Smooth muscle cell (in vitro differentiated cells): ENCODE results near the gene DTX4. TPM values are rescaled to one million over a fixed set of nuclear protein-coding genes. Genes with fewer than 3 reads are reported as not detected.

Experiments used
- DNase-seq: peaks from one replicate; lab custom pipeline; 2025; ENCODE audit not compliant: unreplicated experiment; lab: John Stamatoyannopoulos, UW
- H2AFZ ChIP-seq: fragments of 200-600 bp; sonication (generic); 2 replicates; pipeline ENCODE4 v1.6.0; 2016; ENCODE audit warnings: antibody characterized with exemption, low read depth, mild to moderate bottlenecking
- H3F3A ChIP-seq: fragments of 200-600 bp; sonication (generic); 2 replicates; pipeline ENCODE4 v1.6.0; 2017; ENCODE audit warnings: antibody characterized with exemption, low read depth
- H3K27ac ChIP-seq: fragments of 200-600 bp; sonication (generic); 2 replicates; pipeline ENCODE4 v1.5.1; 2016; ENCODE audit warnings: low read depth, mild to moderate bottlenecking
- H3K27me3 ChIP-seq: fragments of 200-600 bp; sonication (generic); 2 replicates; pipeline ENCODE4 v1.6.1; 2016; ENCODE audit warnings: low read depth, mild to moderate bottlenecking
- H3K36me3 ChIP-seq: fragments of 200-600 bp; sonication (generic); 2 replicates; pipeline ENCODE4 v1.5.1; 2016; ENCODE audit warnings: low read depth
- H3K4me1 ChIP-seq: fragments of 200-600 bp; sonication (generic); 2 replicates; pipeline ENCODE4 v1.5.1; 2016; ENCODE audit warnings: low read depth
- H3K4me2 ChIP-seq: fragments of 200-600 bp; sonication (generic); 2 replicates; pipeline ENCODE4 v1.6.0; 2016; ENCODE audit warnings: mild to moderate bottlenecking
- H3K4me3 ChIP-seq: fragments of 200-600 bp; sonication (generic); 2 replicates; pipeline ENCODE4 v1.5.1; 2016; ENCODE audit warnings: mild to moderate bottlenecking
- H3K79me2 ChIP-seq: fragments of 200-600 bp; sonication (generic); 2 replicates; pipeline ENCODE4 v1.6.0; 2016; ENCODE audit warnings: low read depth, mild to moderate bottlenecking
- H3K9ac ChIP-seq: fragments of 200-600 bp; sonication (generic); 2 replicates; pipeline ENCODE4 v1.6.0; 2016; ENCODE audit warnings: low read depth
- H3K9me3 ChIP-seq: fragments of 200-600 bp; sonication (generic); replicated peaks from 2 replicates; pipeline ENCODE4 v1.5.1; 2016; ENCODE audit warnings: low read depth
- H4K20me1 ChIP-seq: fragments of 200-600 bp; sonication (generic); 2 replicates; pipeline ENCODE4 v1.6.0; 2016; ENCODE audit warnings: low read depth
- CTCF ChIP-seq: fragments of 200-600 bp; sonication (generic); IDR thresholded peaks from 2 replicates; pipeline ENCODE4 v1.5.1; 2017; ENCODE audit warnings: borderline replicate concordance, mild to moderate bottlenecking, antibody characterized with exemption; ENCODE audit not compliant: insufficient read depth, poor library complexity, severe bottlenecking
- WGBS: methylation state at CpG from one replicate; pipeline ENCODE4 v1.1.7; 2016; ENCODE audit warnings: low lambda C conversion rate; 5-methylcytosine and 5-hydroxymethylcytosine counted together
- polyA plus RNA-seq: library from polyadenylated mRNA; unstranded; fragments of >200 nt; fragmentation: Nextera tagmentation; extraction: Ambion mirVana; gene quantifications from 2 replicates; pipeline ENCODE4 v1.2.1, GENCODE V29; 2016
- total RNA-seq: library from RNA; depleted of rRNA; stranded (reverse); fragments of >200 nt; gene quantifications from 2 replicates; pipeline ENCODE4 v1.2.3, GENCODE V29; 2014

The DTX4 gene
- total and polyA plus RNA-seq, 2 experiments from 2014 or later, result 10.2 to 13.0 TPM

- no peaks in the 10 kb centered on the region for H3K9me3 ChIP-seq
- H3K79me2 ChIP-seq, result no peaks in the 10 kb centered on the region
- no peaks in the 10 kb centered on the region for H3K36me3 ChIP-seq
- peak overlapping the region; percentile 82 for H3K4me3 ChIP-seq
- H3K4me2 ChIP-seq, result peak overlapping the region; percentile 88
- no peaks in the 10 kb centered on the region for H4K20me1 ChIP-seq
- DNase-seq, result no peak
- TF ChIP-seq CTCF, result no peak
- H3K4me1 ChIP-seq, result peaks cover 8% of the 10 kb centered on the region
- 64% methylated on average over 4 of the region's 4 CpGs for WGBS
- no peak overlapping the region for H3K9ac ChIP-seq
- H3K27me3 ChIP-seq, result no peaks in the 10 kb centered on the region
- no peak overlapping the region for H3K27ac ChIP-seq
- H2AFZ ChIP-seq, result no peak overlapping the region
- H3F3A ChIP-seq, result peaks cover 4% of the 10 kb centered on the region
Measured at GRCh38 chr11:59145534-59145933, 26.4 kb upstream of the DTX4 start.

GRCh38 chr11:59151761-59152160, 20.2 kb upstream of the DTX4 start:
- WGBS, result 90% methylated on average over 1 of the region's 1 CpG
- Histone ChIP-seq H3K9me3 (no peaks in the 10 kb centered on the region), H2AFZ (no peak overlapping the region), H3K79me2 (no peaks in the 10 kb centered on the region), H3K36me3 (no peaks in the 10 kb centered on the region), H3K27me3 (no peaks in the 10 kb centered on the region), H3F3A (no peaks in the 10 kb centered on the region), H4K20me1 (no peaks in the 10 kb centered on the region), H3K9ac (no peak overlapping the region), H3K4me1 (no peaks in the 10 kb centered on the region), H3K4me2 (no peak overlapping the region), H3K4me3 (no peak overlapping the region), H3K27ac (no peak overlapping the region)
- DNase-seq, result no peak
- no peak for TF ChIP-seq CTCF

GRCh38 chr11:59152312-59152951, 19.5 kb upstream of the DTX4 start:
- H3F3A ChIP-seq, result no peaks in the 10 kb centered on the region
- no peaks in the 10 kb centered on the region for H3K9me3 ChIP-seq
- H3K27me3 ChIP-seq, result no peaks in the 10 kb centered on the region
- H3K4me2 ChIP-seq, result no peak overlapping the region
- no peak for DNase-seq
- H2AFZ ChIP-seq, result no peak overlapping the region
- H4K20me1 ChIP-seq, result no peaks in the 10 kb centered on the region
- no peaks in the 10 kb centered on the region for H3K79me2 ChIP-seq
- H3K27ac ChIP-seq, result no peak overlapping the region
- WGBS, result 94% methylated on average over 8 of the region's 8 CpGs
- no peak for TF ChIP-seq CTCF
- no peak overlapping the region for H3K9ac ChIP-seq
- no peaks in the 10 kb centered on the region for H3K4me1 ChIP-seq
- H3K4me3 ChIP-seq, result no peak overlapping the region
- H3K36me3 ChIP-seq, result no peaks in the 10 kb centered on the region

DNA sequence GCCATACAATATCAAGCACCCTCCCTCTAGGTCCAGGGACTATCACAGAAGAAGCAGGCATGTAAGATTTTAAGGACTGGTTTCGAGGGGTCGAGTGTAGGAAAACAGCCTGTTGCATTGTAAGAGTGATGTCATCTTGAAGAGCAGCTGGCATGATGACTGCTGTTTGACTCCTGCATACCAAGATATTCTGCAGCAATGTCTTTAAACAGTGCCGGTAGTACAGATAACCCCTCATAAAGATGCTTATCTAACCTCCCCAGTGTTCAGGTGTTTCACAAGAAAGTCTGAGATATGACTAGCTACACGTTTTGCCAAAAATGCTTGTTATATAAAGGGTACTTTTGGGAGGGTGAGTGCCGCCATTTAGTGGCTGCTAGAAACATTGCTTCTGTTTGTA, 17.3 kb upstream of the DTX4 start:
- Histone ChIP-seq H3K4me2 (no peak overlapping the region), H3K79me2 (no peaks in the 10 kb centered on the region), H3K4me3 (no peak overlapping the region), H3K27ac (no peak overlapping the region), H3F3A (no peaks in the 10 kb centered on the region), H3K9me3 (no peaks in the 10 kb centered on the region), H3K9ac (no peak overlapping the region), H3K4me1 (no peaks in the 10 kb centered on the region), H3K36me3 (no peaks in the 10 kb centered on the region), H2AFZ (no peak overlapping the region), H3K27me3 (no peaks in the 10 kb centered on the region), H4K20me1 (no peaks in the 10 kb centered on the region)
- TF ChIP-seq CTCF, result no peak
- 54% methylated on average over 5 of the region's 5 CpGs for WGBS
- no peak for DNase-seq
